ENCODE data around the gene SLC1A7. TPM values are rescaled to one million over a fixed set of nuclear protein-coding genes. Genes with fewer than 3 reads are reported as not detected.

Gene SLC1A7
- total RNA-seq, 1 experiment from 2014 or later: 3.1 TPM

GRCh38 chr1:53134042-53134485, 8.4 kb downstream of the SLC1A7 start:
- DNase-seq (ENCODE audit: low spot score): no peak

GRCh38 chr1:53133261-53134041, 9.0 kb downstream of the SLC1A7 start:
- DNase-seq (ENCODE audit: low spot score): no peak

DNA sequence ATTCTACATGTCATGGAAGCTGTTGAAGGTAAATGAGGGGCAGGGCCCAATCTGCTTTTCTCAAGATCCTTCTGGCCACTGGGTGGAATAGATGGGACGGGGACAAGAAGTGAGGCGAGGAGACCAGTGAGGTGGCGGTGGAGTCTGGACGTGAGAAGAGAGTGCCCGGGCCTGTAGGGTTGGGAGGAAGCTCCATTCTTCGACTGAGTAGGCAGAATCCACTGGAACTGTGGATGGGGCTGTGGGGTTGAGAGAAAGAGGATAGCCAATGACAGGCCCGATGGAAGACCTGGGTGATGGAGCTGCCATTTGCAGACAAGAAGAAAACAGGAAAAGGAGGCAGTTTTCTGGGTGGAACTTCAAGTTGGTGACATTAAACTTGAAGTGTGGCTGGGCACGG, 10.3 kb downstream of the SLC1A7 start:
- no peak for DNase-seq (ENCODE audit: low spot score)

- no peak for DNase-seq (ENCODE audit: low spot score)
Observed at GRCh38 chr1:53131590-53131938, 10.9 kb downstream of the SLC1A7 start.

GRCh38 chr1:53130878-53131589, 11.4 kb downstream of the SLC1A7 start:
- DNase-seq (ENCODE audit: low spot score): no peak

DNA sequence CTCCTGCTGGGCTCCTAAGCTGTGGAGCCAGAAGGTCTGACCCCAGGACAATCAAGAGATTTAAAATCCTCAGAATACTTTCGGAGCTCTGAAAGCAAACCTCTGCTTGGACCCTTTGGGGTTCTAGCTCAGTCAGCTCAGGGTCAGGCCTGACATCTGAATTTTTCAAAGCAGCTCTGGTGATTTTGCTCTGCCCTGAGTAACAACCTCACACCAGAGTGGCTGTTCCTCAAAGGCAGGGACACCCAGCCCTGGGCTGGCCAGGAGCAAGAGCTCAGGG, 11.9 kb downstream of the SLC1A7 start:
- DNase-seq (ENCODE audit: low spot score): no peak

- no peak for DNase-seq (ENCODE audit: low spot score)
Observed at GRCh38 chr1:53129891-53130597, 12.4 kb downstream of the SLC1A7 start.

DNA sequence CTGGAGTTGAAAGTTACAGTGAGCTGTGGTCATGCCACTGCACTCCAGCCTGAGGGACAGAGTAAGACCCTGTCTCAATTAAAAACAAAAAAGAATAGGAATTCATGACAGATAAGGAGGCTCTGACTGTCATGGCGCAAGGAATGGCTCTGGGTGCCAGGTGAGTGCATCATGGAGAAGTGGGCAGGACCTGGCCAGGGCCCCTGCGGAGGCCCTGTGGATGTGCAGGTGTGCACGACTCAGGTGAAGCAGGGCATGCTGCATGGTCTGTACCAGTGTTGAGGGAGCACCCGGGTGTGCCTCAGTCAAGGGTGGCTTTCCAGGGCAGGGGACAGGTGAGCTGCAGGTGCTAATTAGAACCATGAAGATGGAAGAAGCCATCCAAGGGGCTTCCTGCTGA, 14.0 kb downstream of the SLC1A7 start:
- no peak for DNase-seq (ENCODE audit: low spot score)

- DNase-seq (ENCODE audit: low spot score): no peak
Observed at GRCh38 chr1:53127546-53127945, 14.9 kb downstream of the SLC1A7 start.

DNA sequence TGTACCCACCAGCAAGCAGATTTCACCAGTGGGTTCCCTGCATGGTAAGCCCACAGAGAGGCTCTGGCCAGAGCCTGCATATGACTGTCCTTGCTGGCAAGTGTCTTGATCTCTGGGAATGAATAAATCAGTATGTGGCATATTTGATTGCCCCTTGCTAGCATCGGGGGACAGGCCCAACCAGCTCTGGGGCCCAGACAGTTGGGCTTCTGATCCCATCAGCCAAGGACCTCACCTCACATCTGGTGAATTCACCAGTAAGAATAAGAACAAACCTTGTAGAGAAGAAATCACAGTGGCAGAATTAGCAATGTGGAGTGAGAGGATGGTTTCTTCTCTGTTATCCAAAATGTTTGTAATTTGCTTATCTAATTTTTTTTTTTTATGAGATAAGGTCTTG, 15.9 kb downstream of the SLC1A7 start:
- no peak for DNase-seq (ENCODE audit: low spot score)

GRCh38 chr1:53125623-53126360, 16.6 kb downstream of the SLC1A7 start:
- DNase-seq (ENCODE audit: low spot score): no peak

- DNase-seq (ENCODE audit: low spot score): no peak
Observed at GRCh38 chr1:53125122-53125521, 17.3 kb downstream of the SLC1A7 start.

DNA sequence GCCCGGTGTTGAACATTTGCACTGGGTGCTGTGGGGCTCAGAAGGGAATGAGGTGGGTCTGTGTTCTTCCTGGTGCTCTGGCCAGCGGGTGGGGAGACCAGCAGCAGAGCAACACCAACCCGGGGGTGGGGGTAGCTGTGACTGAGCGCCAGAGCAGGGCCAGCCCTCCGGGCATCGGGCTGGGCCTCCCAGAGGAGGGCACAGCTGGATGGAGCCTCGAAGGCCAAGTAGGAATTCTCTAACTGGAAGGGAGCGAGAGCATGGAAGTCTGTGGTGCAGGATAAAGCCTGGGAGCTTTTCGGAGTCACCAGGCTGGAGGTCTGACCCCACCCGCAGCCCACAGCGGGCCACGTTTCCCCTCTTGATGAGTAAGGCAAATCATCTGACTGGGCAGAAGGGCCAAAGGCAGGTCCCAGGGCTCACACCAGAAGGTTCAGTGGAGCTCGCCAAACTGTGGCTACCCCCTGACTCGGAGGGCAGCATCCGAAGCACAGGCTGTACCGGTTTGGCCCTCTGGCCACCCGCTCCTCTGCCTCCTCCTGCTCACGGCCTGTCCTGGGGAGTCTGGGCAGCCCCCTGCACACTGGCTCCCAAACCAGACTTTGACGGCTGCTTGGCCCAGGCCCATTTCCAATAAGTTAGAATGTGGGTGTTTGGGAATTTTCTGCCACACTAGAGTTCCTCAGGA, 18.8 kb downstream of the SLC1A7 start:
- no peak for DNase-seq (ENCODE audit: low spot score)

GRCh38 chr1:53122961-53123413, 19.5 kb downstream of the SLC1A7 start:
- DNase-seq (ENCODE audit: low spot score): no peak

DNA sequence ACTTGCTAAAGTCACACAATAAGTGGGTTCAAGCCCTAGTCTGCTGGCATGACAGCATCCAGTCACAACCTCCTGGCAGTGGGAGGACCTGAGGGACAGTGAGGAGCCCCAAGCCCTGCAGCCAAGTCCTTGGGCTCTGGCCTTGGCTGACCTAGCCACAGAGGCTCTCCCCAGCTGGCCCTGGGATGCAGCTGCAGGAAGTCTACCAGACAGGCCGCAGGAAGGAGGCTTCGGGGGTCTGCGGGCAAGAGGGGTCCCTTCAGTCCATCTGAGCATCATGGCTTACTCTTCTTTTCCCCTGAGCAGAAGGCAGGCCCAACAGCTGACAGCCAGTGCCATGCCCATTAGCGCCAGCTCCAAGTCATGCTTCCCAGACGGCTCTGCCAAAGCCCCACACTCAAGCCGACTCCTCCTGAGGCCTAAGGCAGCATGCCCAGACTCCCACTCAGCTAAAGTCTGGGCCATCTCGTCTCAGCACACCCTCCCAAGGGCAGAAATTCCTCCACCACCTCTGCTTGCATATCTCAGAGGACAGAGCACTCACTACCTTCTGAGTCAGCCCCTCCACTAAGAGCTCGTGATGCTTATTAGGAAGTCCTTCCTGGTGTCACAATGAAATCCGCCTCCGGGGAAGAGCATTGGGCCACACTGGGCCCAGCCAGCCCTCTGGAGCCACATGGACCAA, 20.1 kb downstream of the SLC1A7 start:
- DNase-seq (ENCODE audit: low spot score): no peak

- no peak for DNase-seq (ENCODE audit: low spot score)
Observed at GRCh38 chr1:53121319-53122172, 20.9 kb downstream of the SLC1A7 start.

DNA sequence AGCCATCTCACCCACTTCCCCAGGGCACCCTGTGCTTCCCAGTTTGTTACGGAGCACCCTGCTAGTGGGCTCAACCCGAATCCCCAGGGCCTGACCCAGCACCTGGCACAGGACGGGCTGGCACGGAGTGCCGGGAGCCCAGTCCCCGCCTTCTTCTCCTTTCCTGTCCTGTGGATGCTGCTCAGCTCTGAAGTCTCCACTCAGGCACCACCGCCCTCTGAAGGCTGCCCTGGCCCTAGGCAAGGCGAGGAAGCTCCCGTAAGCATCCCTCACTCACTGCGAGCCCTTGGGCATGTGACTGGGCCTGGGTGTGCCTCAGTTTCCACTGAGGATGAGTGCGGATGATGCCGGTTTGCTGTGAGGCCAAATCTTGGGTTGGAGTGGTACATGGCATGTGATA, 21.8 kb downstream of the SLC1A7 start:
- no peak for DNase-seq (ENCODE audit: low spot score)

- no peak for DNase-seq (ENCODE audit: low spot score)
Observed at GRCh38 chr1:53117836-53118235, 24.6 kb downstream of the SLC1A7 start.

- no peak for DNase-seq (ENCODE audit: low spot score)
Observed at GRCh38 chr1:53116933-53117600, 25.4 kb downstream of the SLC1A7 start.
